Left ventricle myocardium superior (tissue), 1 donor: ENCODE results near the gene WLS. TPM values are rescaled to one million over a fixed set of nuclear protein-coding genes. Genes with fewer than 3 reads are reported as not detected.
"Not testable (repeated sequence)": the region's sequence is repeated elsewhere in the genome, so short reads cannot be mapped to it uniquely, and the experiment has no call there.

Source experiments
- ATAC-seq: fragments of 200-7000 bp; cut with Tn5 transposase; one replicate; pipeline ENCODE4 v1.9.1; 2020; ENCODE audit warnings: mild to moderate bottlenecking, moderate library complexity
- DNase-seq: peaks from one replicate; pipeline ENCODE4 v3.0.0-alpha.2; 2020
- intact Hi-C: fragments of 100-400 bp; cut with micrococcal nuclease; formaldehyde crosslinking; loops from one replicate; pipeline ENCODE4 v1.11.0; 2022
- long read RNA-seq: library from polyadenylated mRNA; unstranded; transcript quantifications from one replicate; pipeline ENCODE4 v2.0.0, GENCODE V29; 2021
- total RNA-seq: library from RNA; stranded (reverse); fragmentation: NEBNext Ultra II Directional; extraction: Animal tissue kit (Norgen Biotek cat#: 25700); gene quantifications from one replicate; pipeline ENCODE4 v1.2.1, GENCODE V29; 2021
- donor health status: DM: no; HTN: yes; CAD: no; lungs with severe emphysema.

WLS gene
- 75.0 TPM for total RNA-seq
- long read RNA-seq, transcript WLS-201 (12 exons, 2,748 nt): major isoform, 24 of 50 reads
- long read RNA-seq, partial matches to known transcripts: 5 of 50 reads
- long read RNA-seq, other reads (novel, unspliced or antisense): 20 of 50 reads

DNA sequence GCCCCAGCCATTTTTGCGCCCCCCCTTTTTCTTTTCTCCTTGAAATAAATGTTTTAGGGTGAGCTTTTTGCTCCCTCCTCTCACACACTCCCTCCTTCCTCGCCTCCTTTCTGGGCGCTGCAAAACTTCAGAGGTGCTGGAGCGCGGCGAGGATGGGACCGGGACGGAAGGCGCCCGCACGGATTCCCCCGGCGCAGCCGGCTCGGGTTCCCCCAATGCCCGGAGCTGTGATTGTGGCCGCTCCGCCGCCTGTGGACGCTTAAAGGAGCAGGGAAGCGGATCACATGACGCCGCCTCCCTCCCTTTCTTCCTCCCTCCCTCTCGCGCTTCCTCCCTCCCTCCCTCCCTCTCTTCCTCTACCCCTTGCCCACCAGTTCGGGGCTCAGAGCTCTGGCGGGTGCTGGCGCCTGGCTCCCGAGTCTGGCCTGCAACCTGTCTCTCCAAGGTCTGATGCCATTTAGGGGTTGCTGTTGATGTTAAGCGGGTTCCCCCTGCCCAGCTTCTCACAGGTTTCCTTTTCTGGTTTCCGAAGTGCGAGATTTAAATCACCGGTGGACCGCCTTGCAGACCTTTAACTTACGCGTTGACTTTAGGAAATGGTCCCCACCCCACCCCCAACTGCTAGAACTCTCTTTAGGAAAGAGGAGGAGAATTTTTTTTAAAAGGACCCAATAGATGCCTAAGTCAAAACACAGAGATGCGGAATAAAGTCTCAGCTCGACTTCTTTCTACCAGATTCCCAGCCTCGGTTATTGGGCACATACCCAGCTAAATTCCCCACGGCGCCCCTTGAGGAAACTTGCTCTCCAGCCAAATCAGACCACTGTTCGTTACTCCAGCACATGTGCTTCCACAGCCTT lies at the start of gene WLS:
WLS (minus strand) TSS at position 235 of the 860 bp plus-strand sequence; CDS start at position 11, 224 bp downstream.
- peak; percentile 89 for ATAC-seq
- DNase-seq: peak; percentile 88
- intact Hi-C loops: no loop called here

DNA sequence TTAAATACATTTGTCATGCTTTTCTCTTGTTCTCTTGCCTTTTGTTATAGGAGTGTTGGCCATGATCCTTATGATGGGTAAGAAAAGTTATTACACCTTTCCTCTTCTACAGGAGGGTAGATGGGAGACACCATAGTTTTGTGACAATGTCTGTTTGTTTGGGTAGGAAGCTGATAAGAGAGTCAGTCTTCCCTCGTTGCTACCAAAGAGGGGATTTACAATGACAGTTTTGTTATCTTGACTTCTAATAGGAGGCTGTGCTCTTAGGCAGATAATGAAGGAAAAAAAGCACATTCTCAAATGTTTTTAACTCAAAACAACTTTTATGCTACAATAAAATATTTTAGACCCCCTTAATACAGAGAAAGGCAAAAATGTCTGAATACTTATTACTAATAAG lies 48.0 kb upstream of the WLS start:
- DNase-seq: no peak
- ATAC-seq: no peak
- intact Hi-C loops: no loop called here

DNA sequence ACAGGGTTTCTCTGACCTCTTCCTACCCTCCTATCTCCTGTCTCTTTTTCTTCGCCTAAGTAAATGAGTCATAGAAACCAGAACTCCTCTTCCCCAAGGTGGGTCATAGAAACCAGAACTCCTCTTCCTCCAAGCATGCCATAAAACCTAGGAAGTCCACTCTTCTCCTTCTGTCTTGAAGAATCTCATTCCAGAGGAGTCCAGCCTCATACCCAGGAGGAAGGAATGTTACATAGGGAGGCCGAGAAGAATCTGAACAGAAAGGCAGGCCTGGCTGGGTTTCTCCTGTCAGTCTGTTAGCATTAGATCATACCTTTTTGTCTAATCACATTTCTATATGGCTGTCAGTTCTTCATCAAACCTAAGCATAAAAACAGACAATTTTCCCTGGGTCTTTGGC lies 47.5 kb upstream of the WLS start:
- no peak for ATAC-seq
- DNase-seq: no peak
- intact Hi-C loops: no loop called here

DNA sequence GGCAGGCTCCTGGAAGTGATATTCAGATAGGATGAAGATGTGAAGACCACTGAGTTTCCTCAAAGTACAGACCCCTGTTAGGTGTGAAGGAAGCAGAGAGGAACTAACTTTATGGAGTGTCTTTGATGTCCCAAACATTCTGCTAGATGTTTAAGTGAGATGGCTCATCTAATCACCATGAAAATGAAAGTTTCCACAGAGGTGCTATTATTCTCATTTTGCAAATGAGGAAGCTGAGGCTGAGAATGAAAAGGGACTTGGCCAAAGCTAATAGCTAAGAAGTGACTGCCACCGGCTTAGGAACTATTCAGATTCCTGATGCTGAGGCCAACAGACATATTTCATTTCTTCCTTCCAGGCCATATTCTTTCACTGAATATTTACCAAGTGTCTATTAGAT lies 45.9 kb upstream of the WLS start:
- intact Hi-C loops: no loop called here
- ATAC-seq: no peak
- no peak for DNase-seq

DNA sequence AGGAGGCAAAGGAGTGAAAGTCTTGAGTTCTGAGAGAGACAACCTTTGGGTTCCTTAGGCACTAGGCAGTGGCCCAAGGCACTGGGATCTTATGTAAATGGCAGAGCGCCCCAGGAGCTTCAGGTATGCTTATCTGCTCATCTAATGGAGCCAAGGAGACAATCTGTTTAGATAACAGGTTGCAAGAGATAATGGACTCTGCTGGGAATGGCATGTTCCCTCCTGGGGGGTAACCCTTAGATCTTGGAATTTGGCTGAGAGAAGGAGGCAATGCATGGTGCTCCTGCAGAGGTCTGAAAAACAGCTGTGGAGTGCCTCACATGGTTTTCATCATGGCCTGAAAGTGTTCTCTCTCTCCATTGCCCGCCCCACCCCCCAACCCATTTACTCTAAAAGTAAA lies 44.1 kb upstream of the WLS start:
- intact Hi-C loops: no loop called here
- no peak for DNase-seq
- no peak for ATAC-seq

DNA sequence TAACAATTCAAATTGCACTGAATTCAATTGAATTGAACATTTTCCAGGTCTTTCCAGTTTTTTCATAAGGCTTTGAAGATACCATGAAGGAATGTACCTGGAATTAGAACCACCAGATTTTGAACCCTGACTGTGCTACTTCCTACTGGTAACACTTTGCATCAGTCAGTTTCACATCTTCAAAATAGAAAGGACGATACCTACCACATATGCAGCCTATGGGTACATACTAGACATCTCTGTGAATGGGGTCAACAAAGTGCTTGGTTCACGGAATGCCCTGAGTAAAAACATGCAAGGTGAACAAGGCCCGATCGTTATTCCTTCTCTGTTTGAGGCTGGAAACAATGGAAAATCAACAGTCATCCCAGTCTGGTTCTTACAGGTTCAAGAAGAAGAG lies 41.2 kb upstream of the WLS start:
- no peak for ATAC-seq
- intact Hi-C loops: no loop called here

DNA sequence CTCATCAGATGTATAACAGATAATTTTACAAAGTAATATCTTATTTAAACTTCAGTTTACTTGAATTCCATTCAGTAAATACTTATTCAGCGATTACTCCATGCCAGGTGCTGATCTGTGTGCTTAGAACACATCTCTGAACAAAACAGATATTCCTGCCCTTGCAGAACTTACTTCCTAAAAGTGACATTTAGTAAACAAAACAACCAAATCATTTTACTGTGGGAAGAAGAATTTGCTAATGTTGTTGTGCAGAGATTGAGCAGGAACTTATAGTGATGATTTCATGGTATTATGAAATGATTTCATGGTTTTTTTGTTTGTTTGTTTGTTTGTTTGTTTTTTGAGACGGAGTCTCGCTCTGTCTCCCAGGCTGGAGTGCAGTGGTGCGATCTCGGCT lies 39.3 kb upstream of the WLS start:
- ATAC-seq (no peak), DNase-seq (no peak)
- intact Hi-C loops: no loop called here

More for the DNA sequence above, 41.2 kb upstream of the WLS start:
- DNase-seq: no peak

DNA sequence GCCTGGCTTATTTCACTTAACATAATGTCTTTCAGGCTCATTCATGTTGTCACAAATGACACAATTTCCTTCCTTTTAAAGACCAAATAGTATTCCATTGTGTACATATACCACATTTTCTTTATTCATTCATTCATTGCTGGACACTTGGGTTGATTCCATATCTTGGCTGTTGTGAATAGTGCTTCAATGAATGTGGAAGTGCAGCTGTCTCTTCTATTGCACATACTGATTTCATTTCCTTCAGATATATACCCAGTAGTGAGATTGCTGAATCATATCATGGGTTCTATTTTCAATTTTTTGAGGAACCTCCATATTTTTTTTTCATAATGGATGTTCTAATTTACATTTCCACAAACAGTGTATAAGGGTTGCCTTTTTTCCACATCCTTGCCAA lies 38.6 kb upstream of the WLS start:
- intact Hi-C loops: no loop called here
- ATAC-seq: no peak
- DNase-seq: no peak

DNA sequence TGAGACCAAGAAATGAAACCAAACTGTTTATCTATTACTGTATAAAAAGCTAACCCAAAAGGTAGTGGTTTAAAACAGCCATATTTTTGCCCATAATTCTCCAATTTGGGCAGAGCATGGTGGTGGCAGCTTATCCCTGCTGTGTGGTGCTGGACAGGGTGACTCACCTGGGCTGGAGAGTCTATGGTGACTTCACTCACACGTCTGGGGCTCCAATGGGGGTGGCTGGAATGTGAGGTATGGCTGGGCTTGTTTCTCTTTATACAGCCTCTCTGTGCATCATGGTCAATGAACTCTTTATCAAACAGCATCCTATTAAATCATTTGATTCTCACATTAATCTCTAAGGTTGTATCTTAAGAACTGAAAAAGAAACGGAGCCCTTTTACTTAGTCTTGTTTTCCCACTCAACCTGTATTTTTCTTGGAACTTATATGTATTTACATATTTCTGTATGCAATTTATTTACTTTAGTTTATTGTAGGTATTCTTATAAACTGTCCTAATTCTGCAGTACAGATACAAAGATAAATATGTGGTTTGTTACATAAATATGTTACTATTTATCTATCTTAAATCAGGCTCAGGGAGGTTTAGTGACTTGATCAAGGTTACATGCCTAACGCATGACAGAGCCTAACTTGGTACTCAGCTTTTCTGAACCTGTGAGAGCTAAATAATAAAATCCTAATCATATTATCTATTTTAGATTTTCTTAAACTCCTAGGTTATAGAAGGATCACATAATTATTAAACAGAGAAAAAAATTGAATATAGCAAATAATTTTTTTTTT lies 37.5 kb upstream of the WLS start:
- intact Hi-C loops: no loop called here
- ATAC-seq: no peak
- DNase-seq: no peak

DNA sequence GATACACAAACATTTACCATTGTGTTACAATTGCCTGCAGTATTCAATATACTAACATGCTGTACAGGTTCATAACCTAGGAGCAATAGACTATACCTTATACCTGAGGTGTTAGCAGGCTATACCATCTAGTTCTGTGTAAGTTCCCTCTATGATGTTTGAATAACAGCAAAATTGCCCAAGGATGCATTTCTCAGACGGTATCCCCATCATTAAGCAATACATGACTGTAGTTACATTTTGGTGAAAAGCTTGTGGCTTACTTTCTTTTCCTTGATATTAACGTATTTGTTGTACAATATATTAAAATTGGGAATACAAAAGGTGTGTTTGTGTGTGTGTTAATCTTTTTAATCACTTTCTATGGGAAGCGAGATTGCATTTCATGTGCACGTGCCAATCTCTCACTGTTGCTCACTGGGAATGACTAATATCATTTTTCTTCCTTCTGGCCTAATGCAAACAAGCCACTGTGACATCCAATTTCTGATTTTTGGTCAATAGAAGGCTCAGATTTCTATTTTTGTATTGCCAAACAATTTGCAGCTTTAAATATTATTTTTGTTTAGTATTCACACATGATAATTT lies 36.7 kb upstream of the WLS start:
- DNase-seq (no peak), ATAC-seq (no peak)
- intact Hi-C loops: no loop called here

DNA sequence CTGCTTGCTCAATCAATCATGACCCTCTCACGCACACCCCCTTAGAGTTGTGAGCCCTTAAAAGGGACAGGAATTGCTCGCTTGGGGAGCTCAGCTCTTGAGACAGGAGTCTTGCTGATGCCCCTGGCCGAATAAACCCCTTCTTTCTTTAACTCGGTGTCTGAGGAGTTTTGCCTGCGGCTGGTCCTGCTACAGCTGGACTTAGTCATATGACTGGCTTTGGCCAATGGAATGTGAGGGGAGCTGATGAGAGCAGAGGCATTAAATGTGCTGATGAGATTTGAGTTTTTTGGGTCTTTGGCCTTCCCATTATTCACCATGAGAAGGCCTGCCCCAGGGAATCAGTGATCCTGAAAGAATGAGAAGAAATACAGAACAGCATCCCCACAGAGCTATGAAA lies 24.5 kb upstream of the WLS start:
- intact Hi-C loops, ATAC-seq, DNase-seq: not testable (repeated sequence)

DNA sequence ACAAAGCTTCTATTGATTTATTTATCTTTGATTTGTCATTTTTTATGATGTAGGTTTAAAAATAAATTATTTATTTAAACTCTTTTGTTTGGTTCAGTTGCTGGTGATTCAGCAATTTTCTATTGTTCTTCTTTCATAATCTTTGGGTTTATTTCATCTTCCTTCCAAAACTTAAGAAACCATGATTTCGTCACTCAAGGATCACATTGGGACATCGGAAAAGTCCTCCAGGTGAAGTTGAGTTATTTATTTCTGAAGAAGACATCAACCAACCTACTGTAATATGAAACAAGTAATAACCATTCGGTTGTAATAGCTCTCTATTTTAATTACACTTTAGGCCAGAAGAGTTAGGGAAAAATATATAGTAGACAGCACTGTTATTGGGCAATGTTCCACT lies 23.0 kb upstream of the WLS start:
- intact Hi-C loops: no loop called here
- no peak for ATAC-seq
- no peak for DNase-seq

DNA sequence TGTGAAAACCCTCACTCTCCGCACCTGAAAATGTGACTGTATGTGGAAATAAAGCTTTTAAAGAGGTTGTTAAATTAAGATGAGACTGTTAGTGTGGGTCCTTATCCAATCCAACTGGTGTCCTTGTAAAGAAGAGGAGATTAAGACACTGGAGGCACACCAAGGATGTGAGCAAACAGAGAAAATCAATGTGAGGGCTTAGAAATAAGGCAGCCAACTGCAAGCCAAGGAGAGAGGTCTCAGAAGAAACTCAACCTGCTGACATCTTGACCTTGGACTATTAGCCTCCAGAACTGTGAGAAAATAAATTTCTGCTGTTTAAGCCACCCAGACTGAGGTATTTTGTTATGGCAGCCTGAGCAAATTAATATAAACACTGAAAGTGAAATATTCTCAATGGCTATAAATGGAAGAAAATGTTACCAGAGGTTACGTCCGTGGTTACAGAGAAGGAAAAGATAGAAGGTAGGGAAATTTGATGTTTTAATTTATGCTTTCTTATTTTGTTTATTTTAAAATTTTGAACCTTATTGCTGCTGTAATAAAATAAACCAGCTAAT lies 22.4 kb upstream of the WLS start:
- intact Hi-C loops: no loop called here
- no peak for DNase-seq
- no peak for ATAC-seq

DNA sequence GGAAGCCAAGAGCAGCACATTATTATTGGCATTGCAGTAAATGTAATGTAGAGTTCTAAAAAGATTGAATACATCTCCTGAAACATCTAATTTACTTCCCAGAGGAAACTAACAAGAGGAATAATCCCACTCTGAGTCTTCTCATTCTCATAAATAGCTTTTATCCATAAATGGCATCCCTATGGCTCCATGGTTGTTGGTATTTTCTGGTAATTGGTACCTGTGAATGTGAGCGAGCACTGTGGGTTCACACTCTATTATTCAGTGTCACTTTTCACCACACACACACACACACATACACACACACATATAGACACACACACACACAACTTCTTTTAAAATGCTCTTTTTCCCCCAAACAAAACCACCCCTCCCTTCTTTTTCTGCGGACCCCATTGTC lies 4.7 kb upstream of the WLS start:
- no peak for ATAC-seq
- intact Hi-C loops: no loop called here
- no peak for DNase-seq

DNA sequence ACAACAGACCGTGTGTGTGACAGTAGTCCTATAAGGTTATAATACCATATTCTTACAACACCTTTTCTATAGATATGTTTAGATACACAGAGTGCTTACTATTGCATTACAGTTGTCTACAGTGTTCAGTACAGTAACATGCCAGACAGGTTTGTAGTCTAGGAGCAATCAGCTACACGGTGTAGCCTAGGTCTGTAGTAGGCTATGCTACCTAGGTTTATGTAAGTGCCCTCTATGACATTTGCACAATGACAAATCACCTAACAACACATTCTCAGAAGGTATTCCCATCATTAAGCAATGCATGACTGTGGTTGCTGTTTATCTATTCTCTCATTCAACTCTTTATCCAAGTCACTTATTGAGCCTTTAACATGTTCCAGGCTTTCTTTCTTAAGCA lies 1.8 kb upstream of the WLS start:
- DNase-seq (no peak), ATAC-seq (no peak)
- intact Hi-C loops: no loop called here

DNA sequence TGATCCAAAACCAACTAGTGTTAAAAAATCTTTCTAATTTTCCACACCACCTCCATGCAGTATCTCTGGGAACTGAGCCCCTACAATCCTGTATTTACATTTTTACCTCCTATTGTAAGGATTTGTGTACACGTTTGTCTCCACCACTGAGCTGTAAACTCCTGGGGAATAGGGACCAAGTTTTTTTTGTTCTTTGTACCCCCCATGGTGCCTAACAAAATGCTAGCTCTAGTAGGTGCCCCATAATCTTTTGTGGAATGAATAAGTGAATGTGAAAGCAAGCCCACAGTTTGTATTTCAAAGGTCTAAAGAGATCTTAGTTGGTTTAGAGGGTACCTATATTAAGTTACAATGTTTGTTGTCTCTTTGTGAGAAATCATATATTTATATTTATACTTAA lies 879 bp upstream of the WLS start:
- intact Hi-C loops: no loop called here
- ATAC-seq (no peak), DNase-seq (no peak)

DNA sequence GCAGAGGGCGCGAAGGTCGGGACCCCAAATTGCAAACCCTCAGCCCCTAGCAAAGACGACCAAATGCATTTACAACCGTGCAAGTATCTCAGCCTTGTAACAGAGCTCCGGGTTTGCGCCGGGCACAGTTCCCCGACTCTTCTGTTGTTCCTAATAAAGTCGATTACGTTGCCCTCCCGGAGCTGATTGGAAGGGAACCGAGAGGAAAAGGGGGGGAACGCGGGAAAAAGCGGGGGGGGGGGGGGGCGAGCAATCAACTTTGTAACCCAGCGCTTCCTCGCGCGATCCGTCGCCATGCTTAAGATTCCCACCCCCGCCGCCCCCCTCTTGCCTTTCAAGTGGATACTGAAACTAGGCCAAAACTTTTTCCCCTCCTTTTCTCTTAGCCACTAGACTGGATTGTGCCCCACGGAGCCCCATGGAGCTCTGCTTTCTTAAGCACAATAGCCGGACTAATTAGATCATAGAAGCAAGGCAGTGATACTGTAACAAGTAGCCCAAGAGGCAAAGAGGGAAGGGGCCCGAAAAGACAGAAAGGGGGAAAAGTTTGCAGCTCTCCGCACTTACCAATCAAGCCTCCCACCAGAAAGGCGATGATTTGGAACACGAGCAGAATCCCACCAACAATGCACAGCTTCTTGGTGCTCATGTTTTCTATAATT lies 565 bp downstream of the WLS start:
- intact Hi-C loops: no loop called here
- peak; percentile 78 for DNase-seq
- peak; percentile 70 for ATAC-seq

DNA sequence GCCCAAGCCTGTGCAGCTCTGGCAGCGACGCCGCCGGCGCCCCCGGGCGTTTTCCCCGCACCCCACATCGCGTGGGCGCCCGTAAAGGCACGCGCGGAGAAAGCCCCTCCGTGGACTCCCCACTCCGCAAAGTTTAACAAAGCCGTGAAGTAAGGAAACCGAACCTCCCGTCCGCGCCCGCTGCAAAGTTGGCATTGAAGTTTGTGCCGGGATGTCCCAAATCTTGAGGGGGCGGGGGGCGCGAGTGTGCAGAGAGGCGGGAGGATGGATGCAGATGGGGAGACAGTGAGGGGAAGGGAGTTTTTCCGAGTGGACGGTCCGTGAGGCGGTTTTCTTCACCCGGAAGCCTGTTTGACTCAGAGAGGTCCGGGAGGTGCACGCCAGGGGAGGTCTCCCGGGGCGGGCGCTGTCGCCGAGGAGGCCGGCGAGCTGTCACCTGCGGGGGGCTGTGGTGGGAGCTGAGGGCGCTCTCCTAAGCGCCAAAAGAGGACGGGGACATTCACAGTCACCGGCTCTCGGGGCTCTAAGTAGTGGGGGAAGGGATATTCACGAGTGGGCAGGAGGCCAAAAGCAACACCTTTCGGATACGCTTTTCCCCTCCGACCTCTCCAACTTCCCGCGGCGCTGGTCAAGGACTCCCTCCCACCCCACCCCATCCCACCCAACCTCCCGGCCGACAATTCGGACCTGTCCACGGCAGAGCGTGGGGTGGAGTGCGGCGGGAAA lies 1.3 kb downstream of the WLS start:
- DNase-seq: peak; percentile 45
- peak; percentile 39 for ATAC-seq
- intact Hi-C loops: no loop called here

DNA sequence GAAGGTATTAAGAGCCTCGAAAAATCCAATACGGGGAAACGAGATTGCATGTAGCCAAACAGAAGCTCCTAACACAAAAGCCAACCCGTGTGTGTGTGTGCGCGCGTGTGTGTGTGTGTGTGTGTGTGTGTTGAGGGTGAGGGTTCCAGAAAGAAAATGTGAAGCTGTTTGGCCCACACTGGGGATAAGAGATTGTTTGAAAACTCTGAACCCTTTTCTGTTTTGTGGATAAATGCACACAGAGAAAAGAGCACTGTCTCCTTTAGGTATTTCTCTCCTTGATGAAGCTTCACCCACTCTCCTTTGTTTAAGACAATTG lies 1.9 kb downstream of the WLS start:
- DNase-seq: peak; percentile 36
- ATAC-seq: no peak
- intact Hi-C loops: no loop called here
